ENCODE measurements around the gene CSF3R.
A peak's percentile ranks its signal among the peaks of the same experiment; 100 is the strongest.

CSF3R gene

DNA sequence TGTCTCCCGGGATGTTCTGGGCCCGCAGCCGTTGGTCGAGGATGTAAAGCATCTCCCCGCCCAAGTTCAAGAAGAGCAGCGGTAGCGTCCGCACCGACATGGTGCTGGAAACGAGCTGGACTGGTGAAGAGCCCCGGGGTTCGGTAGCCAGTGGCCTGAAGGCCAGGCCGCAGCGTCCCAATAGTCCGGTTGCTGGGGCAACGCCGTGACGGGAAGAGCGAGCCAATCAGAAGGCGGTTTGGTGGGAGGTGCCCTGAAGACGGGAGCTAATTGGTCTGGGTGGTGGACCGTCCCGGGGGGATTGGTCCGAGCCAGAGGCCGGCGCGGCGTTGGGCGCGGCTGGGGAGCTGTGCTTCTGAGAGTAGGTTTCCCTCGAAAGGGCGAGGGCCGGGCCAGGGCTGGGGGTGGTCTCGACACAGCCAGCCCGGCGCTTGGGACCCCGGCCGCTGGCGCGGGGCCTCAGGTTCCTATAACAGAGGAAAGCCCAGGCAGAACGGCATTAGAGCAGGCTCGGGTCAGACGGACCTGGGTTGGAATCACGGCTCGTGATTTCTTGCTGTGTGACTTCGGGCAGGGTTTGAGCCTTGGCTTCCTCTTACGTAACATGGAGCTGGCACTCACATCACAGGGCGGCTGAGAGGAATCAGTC is 32.3 kb downstream of the CSF3R start, which contains the start of gene OSCP1:
Gene OSCP1 (minus strand): TSS at position 182 of the 649 bp plus-strand sequence. CDS start 82 bp downstream, at position 100.
- Histone ChIP-seq H3K27me3 (ENCODE audit: insufficient read depth, poor library complexity, severe bottlenecking) (no peaks in the 10 kb centered on the region), H3K27ac (replicated peaks) (0 out of 2 replicates have a peak within 1 kb of the TSS, but pooled peaks have one; percentile 15), H3K4me3 (replicated peaks; ENCODE audit: insufficient read depth, low read length) (no peak within 1 kb of the TSS)
- TF ChIP-seq, protein P1, sequence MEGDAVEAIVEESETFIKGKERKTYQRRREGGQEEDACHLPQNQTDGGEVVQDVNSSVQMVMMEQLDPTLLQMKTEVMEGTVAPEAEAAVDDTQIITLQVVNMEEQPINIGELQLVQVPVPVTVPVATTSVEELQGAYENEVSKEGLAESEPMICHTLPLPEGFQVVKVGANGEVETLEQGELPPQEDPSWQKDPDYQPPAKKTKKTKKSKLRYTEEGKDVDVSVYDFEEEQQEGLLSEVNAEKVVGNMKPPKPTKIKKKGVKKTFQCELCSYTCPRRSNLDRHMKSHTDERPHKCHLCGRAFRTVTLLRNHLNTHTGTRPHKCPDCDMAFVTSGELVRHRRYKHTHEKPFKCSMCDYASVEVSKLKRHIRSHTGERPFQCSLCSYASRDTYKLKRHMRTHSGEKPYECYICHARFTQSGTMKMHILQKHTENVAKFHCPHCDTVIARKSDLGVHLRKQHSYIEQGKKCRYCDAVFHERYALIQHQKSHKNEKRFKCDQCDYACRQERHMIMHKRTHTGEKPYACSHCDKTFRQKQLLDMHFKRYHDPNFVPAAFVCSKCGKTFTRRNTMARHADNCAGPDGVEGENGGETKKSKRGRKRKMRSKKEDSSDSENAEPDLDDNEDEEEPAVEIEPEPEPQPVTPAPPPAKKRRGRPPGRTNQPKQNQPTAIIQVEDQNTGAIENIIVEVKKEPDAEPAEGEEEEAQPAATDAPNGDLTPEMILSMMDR (IDR thresholded peaks at IDR 0.05; ENCODE audit: insufficient read depth, low read length), result no peak
- TF ChIP-seq POLR2AphosphoS5 (IDR thresholded peaks at IDR 0.05; ENCODE audit: low read depth), result no peak
- no peak for TF ChIP-seq SPI1 (IDR thresholded peaks at IDR 0.05; ENCODE audit: borderline replicate concordance, low read depth)
- DNase-seq (ENCODE audit: low read depth in 1 of 2, low spot score in 1 of 2), result peak in 1 of 2 experiments; percentile 77

DNA sequence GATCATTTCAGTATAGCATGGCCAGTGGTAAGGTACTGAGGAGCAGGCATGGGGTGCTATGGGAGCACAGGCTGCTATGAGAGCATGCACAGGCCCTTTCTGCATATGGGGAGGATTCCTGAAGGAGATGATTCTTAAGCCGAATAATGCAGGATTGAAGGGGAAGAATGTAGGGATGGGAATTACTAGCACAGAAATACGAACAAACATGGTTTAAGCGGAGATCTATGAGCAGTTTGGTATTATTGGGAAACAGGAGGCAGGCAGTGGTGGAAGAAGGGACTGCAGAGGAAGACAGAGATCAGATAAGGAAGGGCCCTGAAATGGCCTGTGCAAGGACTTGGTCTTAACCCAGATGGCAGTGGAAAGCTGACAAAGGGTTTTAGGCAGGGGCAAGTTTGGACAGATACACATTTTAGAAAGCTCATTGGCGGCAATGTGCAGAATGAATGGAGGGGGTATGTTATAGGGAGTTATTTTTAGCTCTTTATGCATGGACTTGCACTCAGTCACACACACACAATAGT is 34.1 kb downstream of the CSF3R start:
- 0 out of 2 replicates have a peak overlapping the region, but pooled peaks have one; percentile 5 for H3K27ac ChIP-seq (replicated peaks)
- H3K27me3 ChIP-seq (ENCODE audit: insufficient read depth, poor library complexity, severe bottlenecking), result no peaks in the 10 kb centered on the region
- TF ChIP-seq SPI1 (IDR thresholded peaks at IDR 0.05; ENCODE audit: borderline replicate concordance, low read depth) (no peak), POLR2AphosphoS5 (IDR thresholded peaks at IDR 0.05; ENCODE audit: low read depth) (no peak), GABPA (IDR thresholded peaks at IDR 0.05; ENCODE audit: low read depth) (no peak)
- TF ChIP-seq, protein P2, sequence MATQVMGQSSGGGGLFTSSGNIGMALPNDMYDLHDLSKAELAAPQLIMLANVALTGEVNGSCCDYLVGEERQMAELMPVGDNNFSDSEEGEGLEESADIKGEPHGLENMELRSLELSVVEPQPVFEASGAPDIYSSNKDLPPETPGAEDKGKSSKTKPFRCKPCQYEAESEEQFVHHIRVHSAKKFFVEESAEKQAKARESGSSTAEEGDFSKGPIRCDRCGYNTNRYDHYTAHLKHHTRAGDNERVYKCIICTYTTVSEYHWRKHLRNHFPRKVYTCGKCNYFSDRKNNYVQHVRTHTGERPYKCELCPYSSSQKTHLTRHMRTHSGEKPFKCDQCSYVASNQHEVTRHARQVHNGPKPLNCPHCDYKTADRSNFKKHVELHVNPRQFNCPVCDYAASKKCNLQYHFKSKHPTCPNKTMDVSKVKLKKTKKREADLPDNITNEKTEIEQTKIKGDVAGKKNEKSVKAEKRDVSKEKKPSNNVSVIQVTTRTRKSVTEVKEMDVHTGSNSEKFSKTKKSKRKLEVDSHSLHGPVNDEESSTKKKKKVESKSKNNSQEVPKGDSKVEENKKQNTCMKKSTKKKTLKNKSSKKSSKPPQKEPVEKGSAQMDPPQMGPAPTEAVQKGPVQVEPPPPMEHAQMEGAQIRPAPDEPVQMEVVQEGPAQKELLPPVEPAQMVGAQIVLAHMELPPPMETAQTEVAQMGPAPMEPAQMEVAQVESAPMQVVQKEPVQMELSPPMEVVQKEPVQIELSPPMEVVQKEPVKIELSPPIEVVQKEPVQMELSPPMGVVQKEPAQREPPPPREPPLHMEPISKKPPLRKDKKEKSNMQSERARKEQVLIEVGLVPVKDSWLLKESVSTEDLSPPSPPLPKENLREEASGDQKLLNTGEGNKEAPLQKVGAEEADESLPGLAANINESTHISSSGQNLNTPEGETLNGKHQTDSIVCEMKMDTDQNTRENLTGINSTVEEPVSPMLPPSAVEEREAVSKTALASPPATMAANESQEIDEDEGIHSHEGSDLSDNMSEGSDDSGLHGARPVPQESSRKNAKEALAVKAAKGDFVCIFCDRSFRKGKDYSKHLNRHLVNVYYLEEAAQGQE (IDR thresholded peaks at IDR 0.05; ENCODE audit: insufficient replicate concordance, low read depth), result no peak
- TF ChIP-seq, protein P1 (IDR thresholded peaks at IDR 0.05; ENCODE audit: insufficient read depth, low read length), result no peak
- H3K4me3 ChIP-seq (replicated peaks; ENCODE audit: insufficient read depth, low read length), result no peak overlapping the region
- DNase-seq (ENCODE audit: low read depth in 1 of 2, low spot score in 1 of 2), result peak in 1 of 2 experiments; percentile 46

DNA sequence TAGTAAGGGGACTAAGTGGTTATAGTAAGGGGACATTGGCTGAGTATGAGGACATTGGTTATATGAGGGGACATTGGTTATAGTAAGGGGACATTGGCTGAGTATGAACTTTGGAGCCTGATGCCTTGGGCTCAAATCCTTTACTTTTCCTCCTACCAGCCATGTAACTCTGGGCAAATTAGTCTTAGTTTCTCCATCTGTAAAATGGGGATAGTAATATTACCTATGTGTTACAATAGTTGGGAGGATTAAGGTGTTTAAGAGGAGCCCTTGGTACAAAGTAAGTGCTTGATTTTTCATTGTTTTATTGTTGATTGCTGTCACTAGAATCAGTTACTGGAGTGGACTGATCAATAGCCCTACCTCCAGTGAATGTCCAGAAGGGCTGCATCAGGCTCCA is 35.3 kb downstream of the CSF3R start:
- Histone ChIP-seq H3K27ac (replicated peaks) (peak overlapping the region; percentile 60), H3K4me3 (replicated peaks; ENCODE audit: insufficient read depth, low read length) (no peak overlapping the region)
- TF ChIP-seq GABPA (IDR thresholded peaks at IDR 0.05; ENCODE audit: low read depth) (no peak), POLR2AphosphoS5 (IDR thresholded peaks at IDR 0.05; ENCODE audit: low read depth) (no peak), SPI1 (IDR thresholded peaks at IDR 0.05; ENCODE audit: borderline replicate concordance, low read depth) (no peak)
- TF ChIP-seq, protein P2 (IDR thresholded peaks at IDR 0.05; ENCODE audit: insufficient replicate concordance, low read depth), result no peak
- TF ChIP-seq, protein P1 (IDR thresholded peaks at IDR 0.05; ENCODE audit: insufficient read depth, low read length), result no peak

More for the DNA sequence above, 35.3 kb downstream of the CSF3R start:
- no peak for DNase-seq (ENCODE audit: low read depth in 1 of 2, low spot score in 1 of 2)
- no peaks in the 10 kb centered on the region for H3K27me3 ChIP-seq (ENCODE audit: insufficient read depth, poor library complexity, severe bottlenecking)
